A673 (cell line): ENCODE results near the gene CSF3.

Source experiments
- CTCF ChIP-seq: fragments of 300-800, 200-600 bp; sonication (generic); conservative IDR thresholded peaks from 2 replicates; pipeline ENCODE4 v1.5.1; 2017; ENCODE audit warnings: low read depth, mild to moderate bottlenecking, antibody characterized with exemption, low read length, moderate library complexity, mixed read lengths
- EZH2 ChIP-seq: fragments of 200-600 bp; sonication (generic); IDR thresholded peaks from 2 replicates; pipeline ENCODE4 v1.6.1; 2017; ENCODE audit warnings: borderline replicate concordance, low read depth, mild to moderate bottlenecking, mixed read lengths, antibody characterized with exemption, low read length; ENCODE audit not compliant: poor library complexity, severe bottlenecking

GRCh38 chr17:39979893-39980350, 35.3 kb upstream of the CSF3 start:
- 0 out of 2 replicates have a peak, but pooled peaks have one; percentile 18 for TF ChIP-seq CTCF
- no peak for TF ChIP-seq EZH2
